HG03469 (cell line): ENCODE data around the gene ANO7.

ENCODE experiments used
- ATAC-seq: cut with Tn5 transposase; IDR thresholded peaks from one replicate; pipeline ENCODE4 v1.9.1; 2021; ENCODE audit warnings: mild to moderate bottlenecking, moderate library complexity, moderate number of reproducible peaks; ENCODE audit not compliant: unreplicated experiment

The ANO7 gene

DNA sequence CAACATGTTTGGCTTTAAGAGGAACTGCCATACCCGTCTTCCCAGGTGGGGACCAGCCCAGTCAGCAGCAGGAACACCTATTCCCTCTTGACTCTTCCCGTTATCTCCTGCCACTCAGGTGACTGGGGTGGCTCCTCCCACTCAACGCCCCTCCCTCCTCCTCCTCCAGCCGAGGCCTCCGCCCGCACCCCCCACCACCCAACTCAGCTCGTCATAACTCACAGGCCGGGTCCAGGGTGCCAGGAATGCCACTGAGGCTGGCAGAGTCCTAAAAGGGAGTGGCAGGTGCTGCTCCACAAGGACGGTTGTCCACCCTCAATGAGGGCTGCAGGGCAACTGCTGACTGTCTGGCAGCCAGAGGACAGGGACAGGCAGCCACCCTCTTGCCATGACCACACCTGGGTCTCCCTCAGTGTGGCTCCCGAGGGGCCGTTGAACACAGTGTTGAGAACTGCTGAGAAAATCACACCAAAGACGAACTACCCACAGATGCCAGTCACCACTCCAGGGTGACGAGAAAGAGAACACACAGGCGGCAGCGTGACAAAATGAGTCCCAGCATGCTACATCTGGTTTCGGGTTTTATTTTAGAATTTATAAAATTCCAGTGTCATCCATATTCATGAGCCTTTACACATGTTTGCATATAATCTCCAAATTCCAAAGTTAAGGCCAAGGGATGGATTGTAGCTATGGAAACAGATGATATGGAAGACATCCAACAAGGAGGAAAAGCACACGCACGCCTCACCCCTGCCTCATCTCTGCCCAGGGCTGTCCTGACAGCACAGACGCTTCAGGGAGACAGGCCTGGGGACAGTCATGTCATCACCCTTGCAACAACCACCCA is 38.5 kb downstream of the ANO7 start:
- ATAC-seq: no peak

DNA sequence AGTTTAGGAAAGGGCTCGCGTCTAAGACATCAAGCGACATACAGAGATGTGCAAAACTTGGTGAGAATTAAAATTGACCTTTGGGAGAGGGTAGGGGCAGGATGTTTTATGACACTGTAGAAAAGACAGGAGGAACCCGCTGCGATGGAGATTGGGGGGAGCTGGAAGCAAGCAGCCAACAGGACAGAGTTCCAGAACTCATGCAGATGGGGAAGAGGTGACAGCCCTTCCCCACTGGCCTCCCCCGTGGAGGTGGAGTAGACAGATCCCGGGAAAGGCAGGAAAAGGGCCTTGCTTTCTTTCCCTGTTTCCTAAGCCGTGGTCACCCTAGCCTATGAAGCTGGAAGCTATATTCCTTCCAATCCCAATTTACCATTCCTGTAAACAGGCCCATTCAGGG is 39.1 kb downstream of the ANO7 start:
- no peak for ATAC-seq

DNA sequence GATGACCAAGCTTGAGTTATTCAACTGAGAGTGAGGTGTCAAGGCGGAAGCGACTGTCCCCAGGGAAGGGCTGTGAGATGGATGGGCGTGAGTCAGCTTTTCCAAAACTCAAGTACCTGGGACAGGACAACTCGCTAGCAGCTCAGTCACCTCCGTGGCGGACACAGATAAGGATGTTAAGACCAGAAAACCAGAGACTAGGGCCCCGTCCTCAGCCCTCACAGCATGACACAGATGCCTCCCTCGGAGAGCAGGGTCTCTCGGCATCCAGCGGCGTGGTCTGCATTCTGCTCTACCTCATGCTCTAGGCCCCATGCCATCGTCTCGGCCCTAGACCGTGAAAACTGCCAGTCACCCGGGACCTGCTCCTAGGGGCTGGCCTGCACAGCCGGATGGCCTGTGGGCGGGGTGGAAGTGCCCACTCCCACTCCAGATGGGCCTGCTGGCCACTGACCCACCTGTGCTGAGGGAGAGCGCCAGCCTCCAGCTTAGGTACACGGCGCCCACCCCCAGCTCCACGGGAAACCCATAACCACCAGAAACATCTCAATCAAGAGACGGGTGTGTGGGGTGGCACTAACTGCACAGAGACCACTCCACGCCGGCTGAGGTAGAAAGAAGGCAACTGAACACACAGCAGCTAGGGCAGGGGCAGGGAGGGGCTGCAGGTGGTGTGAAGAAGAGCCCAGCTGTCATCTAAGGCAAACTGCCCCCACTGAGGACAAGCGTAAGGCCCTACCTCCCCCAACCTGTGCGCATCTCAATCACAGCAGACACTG is 39.8 kb downstream of the ANO7 start:
- ATAC-seq: no peak

DNA sequence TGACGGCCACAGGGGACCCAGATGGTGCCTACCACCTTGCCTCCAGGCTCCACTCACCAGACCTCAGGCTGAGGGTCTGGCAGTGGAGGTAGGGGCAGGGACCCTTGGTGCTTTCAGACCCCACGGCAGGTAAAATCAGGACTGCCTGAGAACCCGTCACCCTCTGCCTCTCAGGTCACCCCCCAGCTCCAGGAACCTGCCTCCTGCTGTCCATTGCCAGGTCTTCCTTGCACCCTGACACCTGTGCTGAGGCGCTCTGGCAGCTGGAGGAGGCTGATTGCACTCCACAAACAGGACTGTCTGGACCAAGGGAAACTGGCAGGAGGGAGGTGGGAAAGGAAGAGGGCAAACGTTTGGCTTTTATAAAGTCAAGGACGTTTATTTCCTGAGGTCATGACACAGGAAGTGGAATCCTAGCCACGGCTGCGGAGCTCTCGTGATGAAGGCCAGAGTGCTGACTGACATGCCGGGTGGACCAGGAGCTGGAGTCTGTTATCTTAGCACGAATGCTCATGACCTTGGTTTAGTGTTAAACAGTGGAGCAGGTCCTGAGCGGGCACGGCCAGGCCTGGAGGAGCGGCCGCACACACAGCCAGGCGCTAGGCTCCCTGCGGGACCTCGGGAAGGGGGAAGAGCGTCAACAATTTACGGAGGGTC is 40.5 kb downstream of the ANO7 start:
- ATAC-seq: no peak

DNA sequence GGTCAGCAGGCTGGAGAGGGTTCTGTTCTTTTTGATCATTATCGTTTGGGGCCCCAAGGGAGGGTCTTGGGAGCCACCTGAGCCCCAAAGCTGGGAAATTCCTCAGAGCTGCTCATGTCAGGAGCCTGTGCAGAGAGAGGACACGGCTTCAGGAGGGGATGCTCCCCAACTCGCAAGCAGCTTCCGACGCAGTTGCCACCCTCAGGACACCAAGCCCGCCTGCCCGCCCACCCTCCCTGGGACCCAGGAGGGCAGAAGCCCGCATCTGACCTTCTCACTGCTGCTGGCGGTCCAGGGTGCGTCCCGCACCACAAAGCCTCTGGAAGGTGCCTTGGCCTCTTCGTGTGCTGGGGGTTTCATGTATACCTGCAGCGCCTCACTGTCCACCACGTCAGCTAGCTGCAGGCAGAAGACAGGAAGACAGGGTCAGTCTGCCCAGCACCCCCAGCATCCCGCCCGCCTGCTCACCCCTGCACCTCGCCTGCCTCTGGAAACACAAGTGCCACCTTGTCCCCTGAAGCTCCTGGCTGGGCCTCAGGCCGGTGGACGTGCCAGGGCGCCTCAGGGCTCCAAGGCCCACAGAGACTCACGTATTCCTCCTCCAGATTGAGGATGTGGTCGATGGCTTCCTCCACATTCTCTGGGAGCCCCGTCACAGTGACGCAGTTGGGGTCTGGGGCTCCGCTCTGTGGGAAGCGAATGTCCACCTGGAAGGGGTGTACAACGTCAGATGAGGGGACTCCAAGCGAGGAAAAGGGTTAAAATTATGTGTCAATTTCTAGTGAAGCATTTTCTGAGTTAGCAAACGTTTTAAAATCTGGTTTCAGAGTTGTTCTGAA is 41.3 kb downstream of the ANO7 start:
- ATAC-seq: no peak

DNA sequence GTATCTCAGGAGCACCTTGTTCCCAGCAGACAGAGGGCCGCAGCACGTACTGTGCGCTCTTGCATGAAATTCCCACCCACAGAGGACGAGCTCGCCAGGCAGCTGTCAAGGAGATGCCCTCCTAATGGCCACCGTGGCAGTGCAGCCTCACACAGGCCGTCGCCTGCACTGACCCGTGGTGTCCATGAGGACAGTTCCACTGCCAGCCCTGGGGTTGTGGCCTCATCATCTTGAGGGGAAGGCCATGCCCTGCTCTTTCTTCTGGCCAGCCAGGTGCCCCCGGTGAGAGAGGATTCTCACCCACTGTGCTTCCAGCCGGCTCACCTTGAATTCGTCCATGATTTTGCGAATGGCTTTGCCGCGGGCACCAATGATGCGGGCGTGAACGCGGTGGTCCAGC is 42.0 kb downstream of the ANO7 start:
- no peak for ATAC-seq

DNA sequence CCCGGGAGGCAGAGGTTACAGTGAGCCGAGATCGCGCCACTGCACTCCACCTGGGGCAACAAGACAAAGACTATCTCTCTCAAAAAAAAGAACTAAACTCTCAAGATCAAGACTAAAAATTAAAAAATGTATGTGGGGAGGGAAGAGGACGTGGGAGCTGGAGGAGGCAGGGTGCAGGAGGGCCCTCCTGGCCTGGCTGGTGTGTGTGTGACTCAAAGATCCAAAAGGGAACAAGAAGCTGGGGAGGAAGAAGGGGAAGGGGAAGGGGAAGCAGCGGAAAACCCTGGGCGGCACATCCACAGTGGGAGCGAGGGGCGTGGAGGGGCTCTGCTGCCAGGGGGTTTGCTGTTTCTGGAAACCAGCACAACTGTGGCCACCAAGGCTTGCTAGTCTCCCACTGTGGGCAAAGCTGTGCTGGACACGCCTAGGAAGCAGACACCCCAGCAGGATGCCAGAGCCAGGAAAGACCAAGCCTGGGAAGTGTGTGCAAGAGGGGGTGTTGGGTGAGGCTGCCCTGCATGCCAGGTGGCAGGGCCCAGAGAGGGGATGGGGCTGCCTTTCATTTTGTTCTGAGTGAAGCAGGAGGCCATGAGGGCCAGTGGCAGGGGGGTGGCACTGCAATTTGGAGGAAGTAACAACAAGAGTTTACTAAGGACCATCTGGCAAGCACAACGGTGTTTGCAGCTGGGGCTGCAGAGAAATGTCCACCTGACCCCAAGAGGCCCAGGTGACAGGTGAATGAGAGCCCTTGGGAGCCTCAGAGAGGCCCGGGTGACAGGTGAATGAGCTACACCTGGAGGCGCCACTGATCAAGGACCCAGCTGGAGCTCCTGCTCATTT is 44.5 kb downstream of the ANO7 start:
- no peak for ATAC-seq

DNA sequence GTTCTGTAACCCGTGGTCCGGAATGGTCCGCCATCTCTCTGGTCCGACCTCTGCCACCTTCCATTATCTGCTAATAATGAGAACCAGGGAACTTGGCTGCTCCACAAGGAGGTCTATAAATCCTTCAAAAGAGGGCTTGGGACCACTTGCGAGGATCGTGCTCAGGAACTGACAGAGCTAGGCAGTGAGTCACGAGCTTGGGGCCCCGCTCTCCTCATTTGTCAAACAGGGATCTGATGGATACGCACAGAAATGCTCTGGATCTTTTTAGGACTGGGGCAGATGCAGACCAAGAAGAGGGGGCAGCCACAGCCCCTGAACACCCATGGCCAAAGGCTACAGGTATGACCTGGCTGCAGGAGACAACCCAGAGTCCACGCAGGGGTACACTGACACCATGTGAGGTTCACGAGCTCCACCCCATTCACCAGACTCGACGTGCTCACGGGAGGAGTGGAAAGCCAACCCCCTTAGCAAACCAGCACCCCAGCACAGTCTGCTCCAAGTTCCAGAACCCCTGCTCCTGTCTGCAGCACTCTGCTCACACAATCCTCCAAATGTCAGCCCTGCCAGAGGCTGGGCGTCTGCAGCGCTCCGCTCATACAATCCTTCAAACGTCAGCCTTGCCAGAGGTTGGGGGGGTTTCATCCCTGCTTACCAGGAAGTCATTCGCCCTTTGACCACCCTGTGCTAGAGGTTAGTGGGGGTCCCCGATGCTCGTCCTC is 45.8 kb downstream of the ANO7 start:
- no peak for ATAC-seq

DNA sequence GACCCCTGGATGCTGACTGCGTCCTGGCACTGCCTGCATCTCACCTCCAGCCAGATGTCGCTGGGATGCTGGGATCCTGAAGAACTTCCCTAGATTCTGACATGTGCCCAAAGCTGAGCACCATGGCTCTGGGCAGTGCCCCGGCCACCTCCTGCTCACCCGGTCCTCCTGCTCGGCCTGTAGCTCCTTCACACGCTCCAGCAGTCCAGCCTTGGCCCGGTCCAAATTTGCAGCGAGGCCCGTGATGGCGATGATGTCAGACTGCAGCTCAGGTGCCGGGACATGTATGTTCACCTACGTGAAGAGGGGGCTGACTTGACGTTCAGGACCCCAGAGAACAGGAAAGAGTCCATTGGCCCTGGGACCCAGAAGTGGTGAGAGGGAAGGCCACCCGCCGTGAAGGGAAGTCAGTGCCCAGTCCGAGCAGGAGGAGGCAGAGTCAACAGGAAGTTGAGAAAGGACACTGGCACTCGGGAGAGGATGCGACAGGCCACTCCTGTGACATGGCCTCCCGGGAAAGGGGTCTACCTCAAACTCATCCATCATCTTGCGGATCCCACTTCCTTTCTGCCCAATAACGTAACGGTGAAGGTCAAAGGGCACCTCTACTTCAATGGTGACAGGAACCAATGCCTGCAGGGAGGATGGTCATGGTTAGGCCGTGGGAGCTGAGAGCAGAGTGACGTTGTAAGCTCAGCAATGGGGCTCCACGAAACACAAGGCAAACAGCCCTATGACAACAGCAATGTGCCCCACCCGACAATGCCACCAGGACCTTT is 46.7 kb downstream of the ANO7 start:
- ATAC-seq: no peak

DNA sequence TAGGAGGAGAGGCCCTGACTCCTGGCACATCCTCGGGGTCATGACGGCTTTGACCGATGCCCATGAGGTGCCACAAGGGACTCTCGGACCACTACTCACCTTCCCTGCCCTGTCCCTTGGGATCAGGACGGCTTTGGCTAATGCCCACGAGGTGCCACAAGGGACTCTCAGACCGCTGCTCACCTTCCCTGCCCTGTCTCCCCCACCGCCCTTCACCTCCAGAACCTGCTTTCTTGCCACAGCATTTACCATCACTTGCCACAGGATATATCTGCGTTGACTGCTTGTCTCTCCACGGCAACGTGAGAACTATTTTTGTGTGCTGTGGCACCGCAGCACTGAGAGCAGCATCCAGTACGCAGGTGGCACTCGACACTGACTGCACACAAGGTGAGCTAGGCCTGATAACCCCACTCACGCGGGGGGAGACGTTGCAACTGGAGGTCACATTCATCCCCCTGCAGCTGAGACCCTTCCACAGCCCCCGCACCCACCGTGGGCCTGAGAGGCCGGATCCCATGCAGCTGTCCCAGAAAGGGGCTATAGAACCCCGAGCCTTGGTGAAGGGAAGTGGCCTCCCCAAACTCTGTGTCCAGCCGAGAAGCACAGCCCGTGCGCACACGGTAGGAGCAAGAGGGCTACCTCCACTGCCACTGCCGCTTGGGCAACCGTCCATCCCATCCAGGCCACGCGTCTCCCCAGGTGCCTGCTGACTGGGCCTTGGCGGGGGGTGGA is 47.5 kb downstream of the ANO7 start:
- ATAC-seq: no peak

DNA sequence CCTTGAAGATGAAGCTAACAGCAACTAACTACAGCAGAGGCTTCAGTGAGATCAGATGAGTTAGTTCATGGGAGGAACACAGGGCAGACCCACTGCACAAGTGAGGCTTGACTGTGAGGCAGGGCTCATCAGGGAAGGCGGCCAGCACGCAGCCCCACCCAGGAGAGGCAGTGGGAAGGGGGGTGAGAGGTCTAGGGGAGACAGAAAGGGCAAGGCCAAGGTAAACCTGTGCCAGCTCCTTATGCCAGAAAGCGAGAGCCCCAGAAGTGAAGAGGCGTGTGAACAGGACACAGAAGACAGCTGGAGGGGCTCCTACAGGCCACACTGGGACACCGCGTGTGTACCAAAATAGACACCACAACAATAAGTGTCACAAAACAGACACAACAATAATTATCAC is 48.6 kb downstream of the ANO7 start:
- no peak for ATAC-seq

DNA sequence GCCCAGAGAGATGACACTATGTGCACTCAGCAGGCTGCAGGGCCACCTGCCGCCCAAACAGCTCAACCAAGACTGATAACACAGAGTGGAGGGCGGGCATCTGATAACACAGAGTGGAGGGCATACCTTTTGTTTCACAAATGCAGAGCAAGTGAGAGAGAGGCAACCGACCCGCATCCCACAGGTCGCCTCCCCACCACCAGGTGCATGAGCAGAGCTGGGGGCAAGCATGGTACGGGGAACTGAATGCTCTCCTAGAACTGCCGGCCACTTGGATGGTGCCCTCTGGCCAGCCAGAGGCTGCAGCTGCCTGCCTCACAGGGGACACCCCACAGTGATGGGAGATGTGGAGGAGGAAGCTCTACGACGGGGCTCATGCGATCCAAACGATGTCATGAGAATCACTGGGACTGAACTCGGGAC is 49.5 kb downstream of the ANO7 start:
- ATAC-seq: no peak

DNA sequence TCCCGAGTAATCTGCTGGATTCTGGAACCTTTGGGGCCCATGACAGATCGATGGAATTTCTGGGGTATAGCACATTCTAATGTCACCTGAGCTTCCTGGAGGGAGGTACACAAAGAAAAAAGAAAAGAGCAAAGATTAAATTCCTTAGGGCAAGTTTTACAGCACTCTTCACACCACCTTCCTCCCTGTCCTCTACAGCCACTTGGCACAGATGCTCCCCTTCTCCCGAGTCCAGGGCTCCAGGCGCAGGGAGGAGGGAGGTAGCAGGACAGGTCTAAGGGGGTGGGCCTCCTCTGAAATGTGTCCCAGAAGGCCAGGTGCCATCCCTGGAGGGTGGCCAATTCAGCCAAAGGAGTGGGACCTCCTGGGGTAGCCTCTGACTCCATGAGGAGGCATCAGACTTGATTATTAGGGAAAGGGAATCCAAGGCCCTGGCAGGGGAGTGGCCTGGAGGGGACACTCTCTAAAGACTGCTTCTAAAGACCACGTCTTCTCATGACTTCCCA is 50.3 kb downstream of the ANO7 start:
- no peak for ATAC-seq

DNA sequence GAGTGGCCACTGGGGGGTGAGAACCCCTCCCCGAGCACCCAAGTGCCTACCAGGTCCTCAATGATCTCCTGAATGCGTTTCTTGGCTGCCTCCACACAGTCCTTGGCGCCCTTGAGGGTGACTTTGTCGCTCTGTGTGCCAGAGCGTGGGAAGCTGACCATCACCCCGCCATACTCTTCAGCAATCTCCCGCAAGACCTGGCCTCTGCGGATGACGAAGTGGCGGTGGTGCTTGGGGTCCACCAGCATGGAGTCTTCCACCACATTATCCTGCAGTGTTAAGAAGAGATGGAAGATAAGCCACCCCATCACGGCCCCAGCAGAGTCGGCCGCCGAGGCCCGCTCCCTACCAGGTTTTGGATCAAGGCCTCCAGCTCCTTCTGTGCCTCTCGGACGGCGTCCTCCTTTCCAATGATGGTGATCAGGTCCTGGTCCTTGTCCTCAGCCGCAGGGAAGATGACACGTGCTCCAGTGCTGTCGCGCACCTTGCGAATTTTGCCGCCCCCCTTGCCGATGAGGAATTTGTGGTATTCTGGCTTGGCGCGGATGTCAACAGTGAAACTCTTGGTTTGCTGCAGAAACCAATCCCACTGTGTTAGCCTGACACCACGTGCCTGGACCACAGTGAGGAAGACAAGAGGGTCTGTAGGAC is 51.2 kb downstream of the ANO7 start:
- ATAC-seq: no peak

DNA sequence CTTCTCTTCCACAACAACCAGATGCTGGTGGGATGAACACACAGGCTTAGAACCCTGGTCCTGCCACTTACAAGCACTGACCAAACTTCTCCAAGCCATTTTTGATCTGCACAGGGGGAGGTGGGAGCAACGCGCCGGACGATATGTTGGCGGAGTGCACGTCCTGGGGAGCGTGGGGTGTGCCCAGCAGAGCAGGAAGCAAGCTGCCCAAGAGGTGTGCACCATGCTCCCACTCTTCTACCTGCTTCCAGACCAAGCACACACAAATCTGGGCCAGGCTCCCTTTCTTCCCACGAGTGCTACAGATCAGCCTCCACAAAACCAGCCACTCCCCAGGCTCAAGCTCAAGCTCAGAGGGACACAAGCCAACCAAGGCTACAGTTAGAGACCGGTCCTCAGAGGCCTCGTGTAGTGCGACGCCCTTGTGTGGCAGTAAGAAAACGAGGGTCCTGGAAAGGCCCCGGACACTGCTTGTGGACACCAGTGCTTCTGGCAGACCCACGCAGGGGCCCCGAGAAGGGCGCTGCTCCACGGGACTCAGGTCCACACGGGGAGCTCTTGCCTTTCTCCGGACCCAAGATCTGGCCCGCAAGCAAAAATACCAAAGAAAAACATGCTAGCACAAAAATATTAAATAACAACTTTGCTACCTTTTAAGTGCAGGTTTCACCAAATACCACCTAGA is 52.0 kb downstream of the ANO7 start:
- ATAC-seq: no peak

DNA sequence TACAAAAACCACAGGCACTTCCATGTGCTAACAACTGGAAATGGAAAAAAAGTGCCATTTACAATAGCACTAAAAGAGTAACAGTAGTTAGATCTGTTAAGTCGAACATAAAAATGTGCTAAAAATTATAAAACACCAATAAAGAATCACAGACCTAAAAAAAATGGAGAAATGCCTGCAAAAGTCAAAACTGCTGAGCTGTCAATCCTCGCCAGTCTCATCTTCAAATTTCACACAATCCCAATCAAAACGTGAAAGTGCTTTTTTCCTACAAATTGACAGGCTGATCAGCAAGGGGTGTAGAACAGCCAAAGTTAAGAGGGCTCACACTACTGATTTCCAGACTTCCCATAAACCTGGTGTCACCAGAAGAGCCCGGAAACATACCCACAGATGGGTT is 53.2 kb downstream of the ANO7 start:
- ATAC-seq: no peak

DNA sequence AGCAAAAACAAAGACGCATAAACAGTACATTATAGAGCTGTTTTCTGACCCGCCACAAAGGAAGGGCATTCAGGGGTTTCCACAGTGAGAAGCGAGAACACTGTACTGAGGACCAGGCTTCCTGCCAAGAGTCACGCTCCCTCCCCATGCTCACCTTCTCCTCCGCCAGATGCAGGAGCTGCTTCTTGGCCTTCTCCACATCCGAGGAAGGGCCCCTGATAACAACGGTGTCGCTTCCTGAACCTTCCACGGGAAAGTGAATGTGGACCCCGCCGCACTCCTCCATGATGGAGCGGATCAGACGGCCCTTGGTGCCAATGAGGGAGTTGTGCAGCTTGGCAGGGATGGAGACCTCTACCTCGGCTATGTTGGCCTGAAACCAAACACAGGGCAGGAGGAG is 53.8 kb downstream of the ANO7 start:
- no peak for ATAC-seq
